GM10266 (cell line): ENCODE results near the gene CIBAR2.

ENCODE experiments used
- DNase-seq: peaks from one replicate; pipeline ENCODE4 v3.0.0; 2012; ENCODE audit errors: extremely low spot score
- TF ChIP-seq, protein P1 (sequence below): IDR thresholded peaks from 2 replicates; pipeline ENCODE4 v1.5.1; 2012; ENCODE audit warnings: mild to moderate bottlenecking, low read depth; ENCODE audit not compliant: control insufficient read depth, insufficient read depth; ENCODE audit errors: missing control alignments

CIBAR2 gene

DNA sequence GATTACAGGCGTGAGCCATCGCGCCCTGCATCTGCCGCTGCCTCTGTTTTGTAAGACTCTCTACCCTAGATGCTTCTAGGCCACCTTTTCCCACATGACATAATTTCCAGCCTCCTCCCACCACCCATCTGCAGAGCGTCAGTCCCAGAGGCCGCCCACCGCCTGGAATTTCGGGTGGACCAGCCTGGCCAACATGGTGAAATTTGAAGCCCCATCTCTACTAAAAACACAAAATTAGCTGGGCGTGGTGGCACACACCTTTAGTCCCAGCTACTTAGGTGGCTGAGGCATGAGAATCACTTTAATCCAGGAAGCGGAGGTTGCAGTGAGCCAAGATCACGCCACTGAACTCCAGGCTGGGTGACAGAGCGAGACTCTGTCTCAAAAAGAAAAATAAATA lies 5.1 kb upstream of the CIBAR2 start:
- TF ChIP-seq, protein P1, sequence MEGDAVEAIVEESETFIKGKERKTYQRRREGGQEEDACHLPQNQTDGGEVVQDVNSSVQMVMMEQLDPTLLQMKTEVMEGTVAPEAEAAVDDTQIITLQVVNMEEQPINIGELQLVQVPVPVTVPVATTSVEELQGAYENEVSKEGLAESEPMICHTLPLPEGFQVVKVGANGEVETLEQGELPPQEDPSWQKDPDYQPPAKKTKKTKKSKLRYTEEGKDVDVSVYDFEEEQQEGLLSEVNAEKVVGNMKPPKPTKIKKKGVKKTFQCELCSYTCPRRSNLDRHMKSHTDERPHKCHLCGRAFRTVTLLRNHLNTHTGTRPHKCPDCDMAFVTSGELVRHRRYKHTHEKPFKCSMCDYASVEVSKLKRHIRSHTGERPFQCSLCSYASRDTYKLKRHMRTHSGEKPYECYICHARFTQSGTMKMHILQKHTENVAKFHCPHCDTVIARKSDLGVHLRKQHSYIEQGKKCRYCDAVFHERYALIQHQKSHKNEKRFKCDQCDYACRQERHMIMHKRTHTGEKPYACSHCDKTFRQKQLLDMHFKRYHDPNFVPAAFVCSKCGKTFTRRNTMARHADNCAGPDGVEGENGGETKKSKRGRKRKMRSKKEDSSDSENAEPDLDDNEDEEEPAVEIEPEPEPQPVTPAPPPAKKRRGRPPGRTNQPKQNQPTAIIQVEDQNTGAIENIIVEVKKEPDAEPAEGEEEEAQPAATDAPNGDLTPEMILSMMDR = no peak
- no peak for DNase-seq

DNA sequence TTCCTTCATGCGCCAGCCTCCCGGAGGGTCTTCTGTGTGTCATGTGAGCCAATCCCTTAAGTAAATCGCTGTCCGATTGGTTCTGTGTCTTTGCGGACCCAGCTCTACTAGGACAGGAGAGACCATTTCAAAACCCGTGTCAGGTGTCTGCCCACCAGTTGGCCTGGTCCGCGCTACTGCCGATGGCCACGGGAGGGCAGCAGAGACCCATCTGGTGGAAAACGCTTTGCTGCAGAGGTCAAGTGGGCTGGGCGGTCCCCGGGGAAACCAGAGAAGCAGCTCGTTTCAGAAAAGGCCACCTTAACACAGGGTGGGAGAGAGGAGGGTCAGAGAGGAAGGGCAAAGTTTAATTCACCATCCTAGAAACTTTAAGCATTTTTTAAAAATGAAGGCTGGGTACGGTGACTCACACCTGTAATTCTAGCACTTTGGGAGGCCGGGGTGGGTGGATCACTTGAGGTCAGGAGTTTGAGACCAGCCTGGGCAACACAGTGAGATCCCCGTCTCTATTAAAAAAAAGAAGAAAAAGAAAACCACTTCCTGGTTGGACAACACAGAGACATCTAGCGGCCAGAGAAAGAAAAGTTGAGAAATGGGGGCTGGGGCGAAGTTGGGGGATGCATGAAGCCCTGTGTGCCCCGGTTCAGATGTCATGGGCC lies 2.8 kb upstream of the CIBAR2 start:
- TF ChIP-seq, protein P1 = peak; percentile 98
- DNase-seq = peak; percentile 94

DNA sequence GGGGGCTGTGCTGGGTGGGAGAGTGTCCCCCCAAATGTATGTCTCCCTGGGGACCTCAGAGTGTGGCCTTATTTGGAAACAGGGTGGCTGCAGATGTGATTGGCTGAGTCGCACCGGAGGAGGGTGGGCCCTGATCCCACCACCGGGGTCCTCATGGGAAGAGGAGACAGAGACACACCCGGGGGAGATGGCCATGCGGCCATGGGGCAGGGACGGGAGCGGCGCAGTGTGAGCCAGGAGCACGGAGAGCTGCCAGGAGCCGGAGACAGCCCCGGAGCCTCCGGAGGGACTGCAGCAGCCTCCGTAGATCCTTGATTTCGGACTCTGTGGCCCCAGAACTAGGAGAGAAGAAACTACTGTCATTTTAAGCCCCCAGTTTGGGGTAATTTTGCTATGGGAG lies 1.6 kb upstream of the CIBAR2 start:
- no peak for DNase-seq
- TF ChIP-seq, protein P1 = no peak

DNA sequence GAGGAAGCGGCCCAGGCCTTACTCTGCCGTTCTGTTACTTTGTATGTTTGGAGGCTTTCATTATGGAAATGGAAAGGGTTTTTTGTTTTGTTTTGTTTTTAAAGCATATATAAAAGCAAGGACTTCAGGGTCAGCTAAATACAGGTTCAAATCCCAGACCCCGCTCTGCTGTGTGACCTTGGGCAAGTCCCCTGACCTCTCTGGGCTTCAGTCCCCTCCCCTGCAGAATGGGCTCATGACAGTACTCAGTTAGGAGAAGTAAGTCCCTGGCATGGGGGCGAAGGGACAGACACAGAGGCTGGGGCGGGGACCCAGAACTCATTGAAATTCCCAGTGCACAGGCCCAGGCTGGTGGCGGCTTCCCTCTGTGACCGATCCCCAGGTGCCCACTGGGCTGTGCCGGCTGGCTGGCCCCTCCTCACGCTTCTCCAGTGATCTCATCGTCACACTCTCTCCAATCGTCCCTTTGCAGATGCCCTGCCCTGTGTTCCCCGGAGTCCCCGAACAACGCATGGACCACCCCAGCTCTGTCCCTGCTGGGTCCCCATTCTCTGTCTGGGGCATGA lies 979 bp upstream of the CIBAR2 start:
- TF ChIP-seq, protein P1 = no peak
- no peak for DNase-seq

DNA sequence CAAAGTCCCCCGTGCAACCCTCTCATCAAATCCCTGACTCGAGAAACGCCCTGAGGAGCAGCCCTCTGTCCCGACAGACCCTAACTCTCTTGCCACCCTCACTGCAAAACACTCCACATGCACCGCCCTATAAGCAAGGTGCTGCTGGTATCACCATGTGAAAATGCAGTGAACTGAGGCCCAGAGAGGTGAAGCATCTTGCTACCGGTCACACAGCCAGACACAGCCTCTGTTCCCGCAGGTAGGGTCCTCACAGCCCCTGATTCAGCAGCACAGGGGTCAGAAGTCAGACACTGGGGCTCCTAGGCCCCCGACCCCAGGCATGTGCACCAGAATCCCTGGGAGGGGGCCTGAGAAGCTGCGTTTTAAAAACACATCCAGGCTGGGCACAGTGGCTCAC lies 1.1 kb downstream of the CIBAR2 start:
- DNase-seq = no peak
- TF ChIP-seq, protein P1 = no peak

DNA sequence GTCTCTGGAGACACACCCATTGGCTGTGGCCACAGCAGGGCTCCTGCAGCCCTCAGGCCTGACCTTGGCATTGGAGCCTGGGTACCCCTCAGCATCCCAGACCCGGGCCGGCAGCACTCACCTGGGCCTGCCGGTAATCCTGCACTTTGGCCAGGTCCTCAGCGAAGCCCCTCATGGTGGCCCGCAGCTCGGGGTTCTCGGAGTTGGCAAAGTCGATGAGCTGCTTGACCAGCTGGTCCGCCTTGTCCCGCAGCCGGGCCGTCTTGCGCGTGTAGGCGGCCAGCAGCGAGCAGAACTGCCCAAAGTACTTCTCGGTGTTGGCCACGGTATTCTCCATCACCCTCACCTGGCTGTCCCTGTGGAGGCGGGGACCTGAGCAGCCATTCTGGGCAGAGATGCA lies 2.2 kb downstream of the CIBAR2 start:
- DNase-seq = no peak
- TF ChIP-seq, protein P1 = no peak

DNA sequence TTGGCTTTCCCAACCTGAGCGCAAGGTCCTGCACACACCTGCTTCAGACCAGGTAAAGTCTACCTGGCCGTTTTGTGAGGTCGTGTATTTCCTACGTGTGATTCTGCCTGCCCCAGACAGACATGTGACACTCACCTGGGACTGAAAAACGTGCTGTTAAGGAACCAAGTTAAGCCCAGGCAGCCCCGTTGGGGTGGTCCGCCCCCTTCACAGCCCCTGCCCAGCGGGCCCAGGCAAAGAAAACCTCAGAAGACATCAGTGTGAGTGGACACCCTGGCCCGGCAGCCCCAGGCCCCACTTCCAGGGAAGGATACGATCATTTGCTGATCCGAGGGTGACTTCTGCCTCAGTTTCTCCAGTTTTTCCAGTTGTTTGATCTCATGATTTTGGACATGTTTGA lies 4.7 kb downstream of the CIBAR2 start:
- TF ChIP-seq, protein P1 = no peak
- DNase-seq = no peak
